GM18867 (cell line): ENCODE data around the gene KANTR.
"Not testable (repeated sequence)": the region's sequence is repeated elsewhere in the genome, so short reads cannot be mapped to it uniquely, and the experiment has no call there.

Experiments
- ATAC-seq: cut with Tn5 transposase; IDR thresholded peaks from one replicate; pipeline ENCODE4 v1.9.1; 2021; ENCODE audit warnings: mild to moderate bottlenecking, moderate library complexity; ENCODE audit not compliant: unreplicated experiment

The KANTR gene

GRCh38 chrX:53122013-53122412, 28.1 kb downstream of the KANTR start:
- ATAC-seq, result no peak

DNA sequence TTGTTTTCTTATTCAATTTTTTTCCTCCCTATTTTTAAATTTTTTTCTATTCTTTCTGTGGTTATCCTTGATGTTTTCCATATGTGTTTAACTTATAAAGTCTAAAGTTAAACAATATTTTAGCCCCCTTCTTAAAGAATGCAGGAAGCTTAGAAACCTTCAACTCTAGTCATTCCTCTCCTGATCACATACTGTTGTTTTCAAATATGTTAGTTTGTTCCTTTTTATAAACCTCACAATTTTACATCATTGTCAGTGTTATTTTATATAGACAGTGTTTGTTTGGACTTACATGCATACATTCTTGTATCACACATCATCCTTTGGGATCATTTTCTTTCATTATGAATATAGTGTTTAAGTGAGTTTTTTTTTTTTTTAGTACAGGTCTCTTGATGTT, 31.6 kb downstream of the KANTR start:
- ATAC-seq, result no peak

GRCh38 chrX:53126377-53126776, 32.4 kb downstream of the KANTR start:
- ATAC-seq, result no peak

DNA sequence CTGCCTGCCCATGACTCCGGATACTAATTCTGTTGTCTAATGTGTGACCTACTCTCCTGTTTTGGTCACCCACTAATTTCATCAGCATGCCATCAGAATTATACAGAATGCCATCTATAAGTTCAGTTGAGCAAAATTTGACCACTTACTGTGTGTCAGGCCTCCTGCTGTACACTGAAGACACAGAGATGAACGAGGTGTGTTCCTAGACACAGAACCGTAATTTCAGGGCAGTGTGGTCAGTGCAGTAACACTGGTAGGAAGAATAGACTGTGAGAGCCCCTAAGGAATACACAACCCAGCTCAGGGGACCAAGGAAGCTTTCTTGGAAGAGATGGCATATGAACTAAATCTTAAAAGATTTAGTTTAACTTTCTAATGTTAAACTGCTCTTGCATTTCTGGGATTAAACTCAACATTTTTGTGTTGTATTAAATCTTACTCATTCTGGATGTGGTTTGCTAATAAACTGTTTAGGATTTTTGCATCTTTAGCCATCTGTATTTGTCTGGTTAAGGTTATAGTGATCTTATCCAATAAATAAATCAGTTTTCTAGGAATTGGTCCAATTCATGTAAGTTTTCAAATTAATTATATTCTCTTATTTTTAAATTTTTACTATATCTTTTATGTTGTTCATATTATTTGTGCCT, 34.3 kb downstream of the KANTR start:
- ATAC-seq, result no peak

DNA sequence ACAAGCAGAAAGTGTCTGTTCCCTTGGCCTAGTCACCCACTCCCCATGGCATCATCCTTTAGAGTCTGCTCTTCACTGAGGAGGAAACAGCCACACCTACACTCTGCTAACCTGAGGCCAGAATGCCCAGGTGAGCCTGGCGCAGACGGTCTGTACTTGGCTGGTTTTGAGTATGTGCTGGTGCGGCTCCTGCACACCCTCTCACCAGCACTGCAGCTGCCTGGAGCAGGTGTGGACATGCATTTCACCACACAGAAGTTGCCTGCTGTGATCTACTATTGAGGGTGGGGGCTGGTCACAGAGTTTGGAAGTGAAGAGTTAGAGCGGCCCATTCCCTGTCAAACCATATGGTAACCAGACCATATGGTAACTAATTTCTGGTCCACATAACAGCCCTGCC, 39.5 kb downstream of the KANTR start:
- no peak for ATAC-seq

- ATAC-seq, result no peak
Observed at GRCh38 chrX:53135581-53135980, 41.6 kb downstream of the KANTR start.

- ATAC-seq, result no peak
Observed at GRCh38 chrX:53153581-53153980, 59.6 kb downstream of the KANTR start.

GRCh38 chrX:53155512-53156206, 61.7 kb downstream of the KANTR start:
- no peak for ATAC-seq

- no peak for ATAC-seq
Observed at GRCh38 chrX:53156207-53156596, 62.3 kb downstream of the KANTR start.

DNA sequence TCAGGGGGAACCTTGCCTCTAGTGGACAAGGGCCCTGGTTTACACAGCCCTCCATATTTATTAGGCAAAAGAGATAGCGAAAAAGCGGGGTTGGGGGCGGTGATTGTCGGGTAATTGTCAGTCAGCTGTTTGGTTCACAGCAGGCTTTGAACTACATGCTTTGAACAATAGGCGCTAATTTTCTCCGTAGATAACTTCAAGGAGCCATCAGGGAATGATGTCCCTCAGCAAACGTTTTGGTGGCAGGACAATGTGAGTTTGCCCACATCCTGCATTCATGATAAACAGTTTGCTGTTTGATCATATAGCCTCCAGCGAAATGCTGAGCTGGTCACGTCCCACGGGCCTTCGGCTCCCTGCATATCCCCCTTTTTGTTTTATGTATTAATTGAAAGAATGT, 65.2 kb downstream of the KANTR start:
- no peak for ATAC-seq

DNA sequence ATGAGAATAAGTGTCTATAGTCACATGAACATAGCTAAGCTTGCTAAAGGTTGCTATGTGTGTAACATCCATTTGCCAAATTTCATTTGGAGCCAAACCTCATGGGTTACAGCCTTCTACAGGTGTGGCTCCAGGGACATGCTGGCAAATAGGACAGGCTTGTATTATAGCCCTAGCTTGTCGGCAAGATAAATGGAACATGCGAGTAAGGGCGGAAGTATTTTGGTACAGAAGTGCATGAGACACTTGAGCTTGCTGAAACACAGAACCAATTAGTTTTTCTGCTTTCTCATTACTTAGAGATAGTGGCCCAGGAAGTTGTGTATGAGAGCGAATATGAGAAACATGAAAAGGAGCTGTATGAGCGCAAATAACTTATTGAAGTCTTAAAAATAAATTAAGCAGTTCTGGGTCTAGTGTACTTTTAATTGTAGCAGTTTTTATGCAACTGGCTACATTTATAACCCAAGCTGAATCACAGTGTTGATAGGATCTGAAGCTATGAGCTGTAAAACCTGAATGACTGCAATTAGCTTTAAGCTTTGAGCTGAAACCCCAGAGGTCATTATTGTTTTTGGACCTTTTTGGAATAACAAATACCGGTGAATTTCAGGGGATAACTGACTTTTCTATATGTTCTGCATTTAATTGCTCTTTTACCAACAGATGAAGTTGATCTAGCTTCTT, 66.5 kb downstream of the KANTR start:
- no peak for ATAC-seq

DNA sequence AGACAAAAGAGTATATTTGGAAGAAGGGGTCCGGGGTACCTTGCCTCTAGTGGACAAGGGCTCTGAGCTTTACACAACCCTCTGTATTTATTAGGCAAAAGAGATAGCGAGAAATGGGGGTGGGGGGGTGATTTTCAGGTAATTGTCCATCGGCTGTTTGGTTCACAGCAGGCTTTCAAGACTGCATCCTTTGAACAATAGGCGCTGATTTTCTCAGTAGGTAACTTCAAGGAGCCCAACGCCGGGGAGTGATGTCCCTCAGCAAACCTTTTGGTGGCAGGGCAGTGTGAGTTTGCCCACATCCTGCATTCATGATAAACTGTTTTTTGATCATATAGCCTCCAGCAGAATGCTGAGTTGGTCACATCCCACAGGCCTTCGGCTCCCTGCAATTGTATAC, 69.5 kb downstream of the KANTR start:
- ATAC-seq, result no peak

GRCh38 chrX:53164566-53164965, 70.6 kb downstream of the KANTR start:
- ATAC-seq, result not testable (repeated sequence)

DNA sequence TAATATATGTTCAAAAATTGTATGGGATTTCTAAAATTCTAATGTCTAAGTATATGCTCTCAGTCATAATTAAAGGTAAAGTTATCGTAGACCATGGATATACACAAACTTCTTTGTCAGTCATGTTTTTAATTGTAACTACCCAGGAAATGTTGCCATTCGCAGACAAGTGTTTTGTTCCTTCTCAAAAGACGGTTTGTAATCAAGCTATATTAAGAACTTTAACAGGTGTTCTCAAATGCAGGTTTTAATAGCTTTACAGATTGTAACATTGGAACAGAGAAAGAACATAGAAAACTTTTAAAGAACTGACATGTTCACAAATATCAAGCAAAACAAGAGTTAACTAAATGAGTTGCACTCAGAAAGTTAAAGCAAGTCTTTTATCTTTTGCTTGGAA, 72.2 kb downstream of the KANTR start:
- no peak for ATAC-seq

GRCh38 chrX:53171356-53171755, 77.4 kb downstream of the KANTR start:
- no peak for ATAC-seq
